HG03354 (cell line): ENCODE results near the gene KIF6.

ENCODE experiments used
- ATAC-seq: cut with Tn5 transposase; IDR thresholded peaks from one replicate; pipeline ENCODE4 v1.9.1; 2021; ENCODE audit warnings: mild to moderate bottlenecking; ENCODE audit not compliant: unreplicated experiment, poor library complexity, severe bottlenecking

The KIF6 gene

DNA sequence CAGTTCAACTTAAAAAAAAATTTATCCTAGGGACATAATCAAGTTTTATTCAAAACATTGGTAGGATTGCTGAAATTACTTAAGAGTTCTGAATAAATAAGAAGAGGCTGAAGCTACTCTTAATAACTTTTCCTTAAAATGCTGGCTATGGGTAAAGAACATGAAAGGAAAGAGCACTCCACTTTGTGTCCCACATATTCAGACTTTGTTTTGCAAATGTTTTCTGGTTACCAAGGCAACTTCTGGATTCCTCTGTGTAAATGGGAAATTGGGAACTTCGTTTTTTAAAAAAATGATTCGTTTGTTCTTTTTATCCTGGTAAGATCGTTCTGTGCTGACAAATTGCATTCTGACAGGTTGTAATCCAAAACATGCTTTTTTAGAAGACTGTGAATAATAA, 115.0 kb downstream of the KIF6 start:
- ATAC-seq: no peak

DNA sequence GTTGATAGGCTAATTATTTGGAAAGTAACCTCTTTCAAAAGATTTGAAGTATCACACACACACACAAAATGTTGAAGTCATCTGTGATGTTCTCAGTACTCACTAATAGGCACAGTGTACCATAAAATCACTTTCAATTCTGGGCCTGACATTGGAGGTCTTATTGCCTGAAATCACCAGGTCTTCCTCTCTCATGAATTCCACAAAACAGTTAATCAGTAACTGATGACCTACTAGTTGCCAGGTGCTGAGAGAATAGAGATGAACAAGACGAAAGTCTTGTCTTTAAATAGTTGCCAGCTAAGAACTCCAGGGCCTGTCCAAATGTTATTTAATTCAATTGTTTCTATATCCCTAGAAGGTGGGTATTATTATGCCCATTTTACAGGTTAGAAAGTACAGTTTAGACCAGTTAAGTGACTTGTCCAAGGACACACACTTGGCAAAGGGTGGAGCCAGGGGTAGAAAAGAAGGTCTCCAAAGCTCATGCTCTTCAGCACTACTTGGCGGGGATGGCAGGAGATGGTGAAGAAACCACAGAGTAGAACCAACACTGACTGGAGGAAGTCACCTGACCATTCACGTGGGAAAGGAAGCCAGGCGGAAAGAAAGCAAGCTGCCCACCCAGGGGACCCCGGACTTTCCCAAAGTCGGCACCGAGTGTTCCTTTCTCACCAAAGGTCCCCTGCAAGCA, 116.4 kb downstream of the KIF6 start:
- ATAC-seq: peak; percentile 86

DNA sequence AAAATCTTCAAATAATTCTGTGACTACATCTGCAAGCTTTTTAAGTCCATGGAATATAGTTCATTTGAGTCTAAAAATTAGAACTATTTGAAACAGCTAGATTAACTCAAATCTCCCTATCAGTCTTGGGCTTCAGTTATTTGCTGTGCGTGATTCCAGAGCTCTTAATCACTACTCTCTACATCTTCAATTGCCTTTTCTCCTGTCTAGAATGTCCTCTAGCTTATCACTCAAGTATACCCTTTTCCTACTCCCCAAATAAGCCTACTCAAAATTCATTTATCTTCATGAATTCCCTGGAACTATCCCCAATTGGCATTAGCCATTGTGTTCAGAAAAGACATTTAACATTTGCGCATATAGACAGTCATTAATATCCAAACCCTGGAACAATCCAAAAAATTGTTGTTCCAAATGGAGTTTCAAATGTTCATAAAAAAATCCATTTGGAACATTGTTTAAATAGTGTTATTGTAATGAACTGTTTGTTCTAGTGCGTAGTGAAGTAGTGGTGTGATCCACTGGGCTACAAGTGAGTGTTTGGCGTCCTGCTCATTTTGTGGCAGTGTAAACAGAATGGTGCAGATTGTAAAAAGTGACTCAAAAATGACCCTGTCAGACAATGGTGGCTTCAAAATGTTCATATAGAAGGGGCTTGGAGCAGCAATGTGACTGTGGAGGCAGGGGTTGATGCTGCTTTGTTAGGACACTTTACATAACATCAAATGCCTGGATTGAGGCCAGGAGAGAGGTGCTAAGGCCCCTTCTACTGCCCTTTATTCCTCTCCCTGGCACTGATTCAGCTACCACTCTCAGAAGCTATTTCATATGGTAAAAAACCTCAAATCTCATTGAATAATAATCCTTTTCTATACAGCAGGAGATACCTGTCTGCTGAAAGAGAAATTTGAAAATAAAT, 122.3 kb downstream of the KIF6 start:
- no peak for ATAC-seq

DNA sequence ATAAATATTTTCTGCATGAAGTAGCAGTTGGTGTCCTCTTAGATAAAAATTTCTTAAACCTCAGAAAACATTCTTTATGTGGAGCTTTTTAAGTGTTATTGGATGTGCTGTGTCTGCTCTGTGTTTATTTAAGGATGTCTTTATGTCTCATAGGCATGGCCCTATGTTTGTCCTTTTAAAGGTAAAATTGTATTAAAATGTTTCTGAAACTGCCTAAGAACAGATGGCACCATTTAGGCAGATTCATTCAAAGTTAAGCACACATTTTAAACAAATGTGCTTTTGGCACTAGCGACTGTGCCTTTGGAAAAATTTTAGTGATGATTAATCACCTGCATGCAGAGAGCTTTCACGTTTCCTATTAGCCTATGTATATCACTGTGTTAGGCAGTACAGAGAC, 125.2 kb downstream of the KIF6 start:
- ATAC-seq: no peak

DNA sequence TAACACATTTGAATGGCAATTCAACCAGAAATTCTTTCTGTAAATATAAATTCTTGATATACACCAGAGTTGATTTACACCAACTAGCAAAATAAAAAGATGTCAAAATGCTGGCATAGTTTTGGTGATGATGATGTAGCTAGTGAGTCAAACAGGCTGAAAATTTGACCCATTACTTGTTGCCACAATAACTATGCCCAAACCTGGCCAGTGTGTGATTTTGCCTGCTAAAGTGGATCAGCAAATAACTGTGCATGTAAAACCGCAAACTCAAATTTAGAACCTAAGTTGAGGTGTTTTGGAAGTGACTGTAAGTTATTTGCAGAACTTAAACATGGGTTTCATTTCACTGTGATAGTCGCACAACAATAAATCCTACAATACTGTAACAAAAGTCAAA, 125.9 kb downstream of the KIF6 start:
- ATAC-seq: no peak

DNA sequence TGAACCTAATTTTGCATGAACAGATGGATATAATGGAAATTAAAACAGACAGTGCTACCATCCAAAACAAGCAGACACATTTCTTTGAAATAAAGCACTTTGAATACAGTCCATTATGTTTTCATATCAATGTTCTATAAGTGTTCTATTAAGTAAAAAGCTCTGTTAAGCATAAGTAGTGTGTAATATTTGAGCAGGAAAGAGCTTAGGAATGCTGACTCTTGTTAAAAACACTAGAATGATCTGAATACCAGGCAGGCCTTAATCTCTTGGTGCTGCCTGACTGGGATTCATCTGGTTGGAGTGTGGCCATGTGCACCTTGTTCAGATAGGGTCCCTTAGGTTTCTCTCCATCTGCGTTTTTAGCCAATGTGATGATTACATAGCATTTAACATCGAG, 130.9 kb downstream of the KIF6 start:
- no peak for ATAC-seq

DNA sequence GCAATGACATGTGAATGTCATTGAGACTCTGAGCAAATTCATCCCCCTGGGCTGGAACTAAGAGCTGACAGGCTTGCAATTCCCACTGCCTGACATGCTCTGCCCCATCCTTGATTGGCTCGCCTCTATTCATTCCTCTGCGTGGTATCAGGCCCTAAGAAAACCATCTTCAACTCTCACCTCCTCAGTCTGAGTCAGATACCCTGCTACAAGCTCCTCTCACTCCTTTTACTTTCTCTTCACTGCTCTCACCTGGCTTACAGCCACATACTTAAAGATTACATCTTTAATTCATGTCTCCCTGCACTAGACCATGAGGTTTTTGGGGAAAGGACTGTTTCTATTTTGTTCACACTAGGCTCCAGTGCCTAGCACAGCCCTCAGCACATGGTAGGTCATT, 131.6 kb downstream of the KIF6 start:
- no peak for ATAC-seq

DNA sequence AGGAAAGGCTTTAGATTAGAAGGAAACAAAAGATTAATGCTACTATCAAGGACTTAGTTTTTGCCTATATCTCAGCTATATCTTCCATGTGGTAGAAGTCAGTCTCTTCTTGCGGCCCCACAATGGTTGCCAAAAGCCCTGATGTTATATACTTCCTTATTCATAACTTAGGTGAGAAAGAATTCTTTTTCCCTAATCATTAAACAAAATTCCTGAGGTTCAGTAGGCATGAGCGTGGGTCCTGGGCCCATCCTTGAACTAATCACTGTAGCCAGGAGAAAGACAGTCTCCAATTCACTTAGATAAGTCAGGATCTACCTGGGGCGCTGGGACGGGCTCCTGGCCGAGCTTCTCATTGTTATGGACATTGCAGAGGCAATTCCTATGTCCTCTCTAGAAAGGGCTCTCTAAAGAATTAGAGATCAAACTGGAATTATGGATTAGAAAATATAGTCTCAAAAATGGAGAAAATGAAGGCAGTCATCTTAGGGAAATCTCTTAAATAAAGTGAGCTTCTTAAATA, 134.3 kb downstream of the KIF6 start:
- ATAC-seq: no peak

DNA sequence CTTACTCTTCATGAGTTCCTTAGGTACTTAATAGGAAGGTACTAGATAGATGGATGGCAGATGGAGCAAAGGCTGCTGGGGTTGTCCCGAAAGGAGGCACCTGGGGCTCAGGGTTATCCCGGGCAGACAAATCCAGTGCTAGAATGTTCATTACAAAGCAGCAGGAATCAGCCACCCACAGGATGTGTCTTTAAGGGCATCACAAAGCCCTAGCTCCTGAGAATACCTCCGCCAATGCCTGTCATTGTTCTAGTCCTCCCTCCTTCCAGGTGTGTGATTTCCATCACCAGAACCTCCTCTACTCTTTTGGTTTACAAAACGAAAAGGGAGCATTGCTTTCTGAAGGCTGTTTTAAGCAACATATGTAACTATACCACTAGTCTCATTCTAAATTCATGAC, 138.1 kb downstream of the KIF6 start:
- no peak for ATAC-seq

DNA sequence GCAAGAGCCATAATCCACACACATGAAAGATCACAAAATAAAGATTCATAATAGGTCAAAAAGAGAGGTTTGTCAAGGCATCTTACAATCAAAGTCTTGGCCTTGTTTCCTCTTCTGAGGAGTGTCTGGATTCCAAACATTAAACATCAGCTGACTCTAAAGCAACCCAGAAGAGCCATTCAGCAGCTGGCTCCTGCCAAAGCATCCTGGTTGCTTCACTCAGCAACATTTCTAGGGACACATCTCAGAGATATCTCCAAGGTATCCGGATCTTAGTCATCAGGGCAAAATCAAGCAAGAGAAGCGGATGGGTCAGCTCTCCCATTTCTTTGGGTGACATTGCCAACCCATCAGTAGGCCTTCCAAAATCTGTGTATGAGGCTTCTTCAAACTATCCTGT, 139.6 kb downstream of the KIF6 start:
- ATAC-seq: no peak

DNA sequence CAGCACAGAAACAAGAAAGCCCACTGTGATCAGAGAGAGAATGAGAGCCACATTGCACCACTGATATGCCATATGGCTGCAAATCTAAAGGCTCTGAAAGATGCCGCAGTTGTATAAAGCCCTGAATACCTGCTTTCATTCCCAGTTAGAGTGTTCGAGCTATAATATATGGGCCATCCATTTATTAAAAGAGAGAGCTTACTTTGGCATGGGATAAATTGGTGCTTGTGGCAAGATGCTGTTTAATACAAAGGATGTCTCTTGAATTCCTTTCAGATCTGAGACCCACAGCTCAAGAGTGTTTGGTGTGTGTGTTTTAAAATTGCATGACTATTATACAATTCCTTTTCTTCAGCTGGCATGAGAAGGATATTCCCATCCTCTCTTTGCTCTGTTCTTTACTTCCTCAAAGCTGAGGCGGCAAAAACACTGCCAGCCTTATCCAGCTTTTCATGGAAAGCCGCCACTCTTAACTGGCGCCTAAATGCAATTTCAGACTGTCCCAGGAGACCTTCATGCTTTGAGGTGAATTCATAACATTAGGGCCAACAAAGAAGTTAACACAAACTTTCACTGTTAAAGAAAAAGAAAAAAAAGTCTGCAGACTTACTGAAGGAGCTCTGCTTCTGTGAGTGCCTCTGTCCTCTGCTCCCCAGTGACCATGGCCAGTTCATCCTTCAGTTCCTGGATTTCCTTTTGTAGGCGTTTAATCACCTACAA, 147.6 kb downstream of the KIF6 start:
- ATAC-seq: no peak

DNA sequence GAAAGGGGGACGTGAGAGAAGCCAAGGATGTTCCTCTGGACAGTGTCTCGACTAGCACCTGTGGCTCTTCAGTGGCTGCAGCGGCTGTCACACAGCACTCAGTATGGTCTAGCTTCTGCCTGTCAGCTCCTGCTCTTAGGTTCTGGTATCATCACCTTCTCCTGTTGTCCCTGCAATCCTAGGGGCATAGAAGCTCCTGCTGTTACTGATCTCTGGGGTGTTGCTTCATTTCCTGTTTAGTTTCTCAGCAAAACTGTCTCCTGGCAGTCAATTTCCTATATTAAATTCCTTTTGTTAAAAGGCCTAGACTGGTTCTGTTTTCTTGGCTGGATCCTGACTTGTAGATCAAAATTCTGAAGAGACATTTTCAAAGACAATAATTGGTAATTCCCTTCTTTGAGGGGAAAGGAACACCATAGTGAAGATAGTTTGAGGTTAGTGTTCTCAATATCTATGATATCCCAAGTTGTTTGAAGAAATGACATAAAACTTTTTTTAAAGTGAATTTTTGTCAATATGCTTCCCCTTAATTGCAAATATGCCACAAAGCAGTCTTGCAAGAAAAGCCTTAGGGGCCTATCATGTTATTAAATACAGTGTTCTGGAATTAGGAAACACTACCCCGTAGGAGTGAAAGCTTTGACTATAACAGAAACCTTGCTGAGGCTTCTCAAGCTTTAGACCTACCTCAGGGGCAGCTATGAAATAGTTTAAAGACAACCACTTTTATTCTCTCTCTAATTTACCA, 148.5 kb downstream of the KIF6 start:
- no peak for ATAC-seq

DNA sequence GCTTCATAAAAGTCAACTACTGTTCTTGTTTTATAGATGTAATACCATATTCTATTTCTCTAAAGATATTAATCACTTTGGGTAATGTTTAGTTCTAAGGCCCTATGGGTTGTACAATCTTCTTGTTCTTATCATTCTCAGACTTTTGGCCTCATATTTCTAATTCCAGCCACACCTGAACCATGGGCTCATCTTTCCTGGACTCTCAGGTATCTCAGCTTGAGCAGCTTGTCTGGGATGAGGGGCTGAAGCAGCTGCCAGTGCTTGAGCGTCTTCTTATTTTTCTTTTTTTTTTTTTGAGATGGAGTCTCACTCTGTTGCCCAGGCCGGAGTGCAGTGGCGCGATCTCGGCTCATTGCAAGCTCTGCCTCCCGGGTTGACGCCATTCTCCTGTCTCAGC, 150.2 kb downstream of the KIF6 start:
- ATAC-seq: no peak

DNA sequence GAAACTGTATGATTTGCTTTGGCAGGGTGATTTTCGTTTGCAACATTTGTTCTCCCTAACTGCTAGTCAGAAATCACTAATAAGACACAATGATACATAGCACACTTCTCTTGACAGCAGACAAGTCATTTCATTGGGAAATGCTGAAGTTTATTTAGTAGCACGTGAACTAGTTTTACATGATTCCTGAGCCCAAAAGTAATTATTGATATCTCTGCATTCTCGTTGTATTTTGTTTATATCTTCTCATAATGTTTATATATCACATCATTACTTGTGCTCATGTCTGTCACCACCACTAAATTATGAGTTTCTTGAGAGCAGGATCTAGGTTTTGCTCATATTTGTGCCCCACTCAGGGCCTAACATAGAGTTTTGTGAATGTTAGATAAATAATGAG, 151.7 kb downstream of the KIF6 start:
- no peak for ATAC-seq

DNA sequence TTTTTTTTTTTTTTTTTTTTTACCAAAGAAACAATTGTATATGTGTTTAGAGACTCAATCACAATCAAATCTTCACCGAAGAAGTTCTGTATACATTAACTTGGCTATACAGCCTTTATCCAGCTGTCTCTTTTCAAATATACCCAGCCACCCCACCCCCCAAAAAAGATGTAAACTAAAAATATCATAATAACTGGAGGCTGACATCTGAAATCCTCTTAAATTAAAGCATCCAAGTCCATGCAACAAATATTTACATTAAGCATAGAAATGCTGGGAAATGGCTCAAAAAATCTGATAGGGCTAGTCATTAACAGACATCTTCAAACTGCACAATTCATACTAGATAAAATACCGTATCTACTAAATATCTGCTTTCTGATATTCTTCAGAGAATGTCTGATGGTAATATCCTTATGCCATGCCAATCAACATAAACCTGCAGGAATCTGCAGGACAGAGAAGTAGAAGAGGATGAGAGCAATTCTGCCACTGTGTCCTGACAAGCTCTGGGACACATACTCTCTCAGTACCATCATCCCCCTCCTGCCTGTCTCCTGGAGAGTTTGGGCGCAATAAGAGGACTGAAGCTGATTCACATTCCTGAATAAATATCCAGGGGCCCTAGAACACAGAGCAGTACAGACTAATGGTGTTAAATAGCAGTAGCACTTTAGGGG, 152.4 kb downstream of the KIF6 start:
- ATAC-seq: no peak

DNA sequence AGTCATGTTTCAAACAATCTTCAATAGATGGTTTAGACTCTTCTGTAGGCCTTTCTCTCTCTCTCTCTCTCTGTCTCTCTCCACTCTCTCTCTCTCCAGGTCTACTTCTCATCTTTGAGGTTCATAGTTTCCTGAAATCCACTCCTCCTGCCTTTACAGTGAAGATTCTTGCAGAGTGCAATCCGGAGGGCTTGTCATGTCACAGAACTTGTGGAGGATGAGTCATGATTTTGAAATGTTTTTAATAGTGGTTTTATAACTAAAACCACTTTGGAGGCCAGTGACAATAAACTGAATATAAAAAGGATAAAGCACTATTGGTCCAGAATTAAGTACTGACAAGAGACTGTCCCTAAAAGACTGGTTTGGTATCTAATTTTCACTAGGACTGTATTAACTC, 156.3 kb downstream of the KIF6 start:
- no peak for ATAC-seq

DNA sequence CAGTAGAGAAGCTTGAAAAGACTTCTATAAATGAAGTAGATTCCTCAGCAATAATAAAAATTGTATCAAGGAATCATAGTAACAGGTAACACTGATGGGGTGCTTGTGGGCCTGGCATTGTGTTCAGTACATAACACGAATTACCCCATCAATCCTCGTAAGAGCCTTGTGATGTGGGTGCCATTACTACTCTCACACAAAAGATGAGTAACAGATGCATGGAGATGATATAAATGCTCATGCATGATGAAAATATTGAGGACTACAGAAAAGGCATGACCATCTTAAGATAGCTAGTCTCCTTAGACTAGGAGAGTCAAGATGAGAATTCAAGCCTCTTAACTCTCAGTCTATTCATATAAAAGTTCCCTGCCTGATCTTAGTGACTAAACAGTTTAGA, 158.1 kb downstream of the KIF6 start:
- ATAC-seq: no peak

DNA sequence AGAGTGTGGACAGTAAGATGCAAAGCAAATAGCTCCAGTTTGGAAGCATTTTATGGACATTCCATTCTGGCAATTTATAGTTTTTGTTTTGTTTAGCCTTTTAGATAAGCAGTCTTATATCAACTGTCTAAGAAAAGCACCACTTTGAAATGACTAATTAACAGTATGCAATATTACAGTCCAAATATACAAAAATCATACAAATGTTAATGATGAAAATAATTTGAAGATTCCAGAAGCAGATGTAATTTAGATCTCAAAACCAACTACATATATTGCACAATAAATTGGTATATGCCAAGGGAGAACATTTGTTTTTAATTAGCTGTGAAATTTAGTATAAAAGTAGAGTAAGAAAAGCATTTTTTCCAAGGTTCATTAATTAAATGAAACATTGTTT, 158.8 kb downstream of the KIF6 start:
- ATAC-seq: no peak

DNA sequence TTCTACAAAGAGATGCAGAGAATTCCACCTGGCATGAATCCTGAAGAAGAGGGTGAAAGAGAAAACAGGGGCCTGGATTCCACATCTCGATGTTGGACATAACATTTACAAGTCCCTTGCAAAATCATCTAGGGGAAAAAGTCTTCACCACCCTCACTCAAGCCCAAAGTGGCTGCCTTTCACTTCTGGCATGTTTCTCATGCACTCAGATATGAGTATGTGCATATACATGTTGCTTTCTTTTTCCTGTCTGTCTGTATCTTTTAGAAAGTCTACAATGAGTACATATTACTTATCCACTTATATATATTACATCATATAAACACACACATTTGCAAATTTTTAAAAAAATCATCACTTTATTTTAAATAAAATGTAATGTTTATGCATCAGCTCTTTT, 159.3 kb downstream of the KIF6 start:
- no peak for ATAC-seq
